ENCODE results near the gene COL19A1. TPM values are rescaled to one million over a fixed set of nuclear protein-coding genes. Genes with fewer than 3 reads are reported as not detected.

The COL19A1 gene
- total RNA-seq, 1 experiment from 2014 or later, result not detected

DNA sequence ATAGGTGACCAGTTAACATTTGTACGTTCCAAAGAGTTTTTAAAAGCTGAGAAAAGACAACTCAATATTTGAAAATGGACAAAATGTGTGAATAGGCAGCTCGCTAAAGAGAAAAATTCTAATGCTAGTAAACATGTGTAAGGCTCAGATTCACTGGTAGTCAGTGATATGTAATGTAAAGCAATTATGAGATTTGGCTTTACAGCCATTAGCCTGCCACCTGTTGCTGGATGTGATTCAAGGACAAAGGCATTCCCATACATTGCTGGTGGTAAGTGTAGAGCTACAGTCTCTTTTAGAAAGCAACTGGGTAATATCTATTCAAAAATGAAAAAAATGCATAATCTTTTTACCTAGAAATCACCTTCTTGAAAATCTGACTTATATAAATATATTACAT is 114.3 kb downstream of the COL19A1 start:
- no peak overlapping the region for H3K4me3 ChIP-seq (ENCODE audit: low read depth in 2 of 2, low read length in 2 of 2)
- H3K4me1 ChIP-seq (ENCODE audit: control insufficient read depth, insufficient read depth, low read length), result no peaks in the 10 kb centered on the region
- POLR2A ChIA-PET, result no interaction called here
- no peaks in the 10 kb centered on the region for H3K27me3 ChIP-seq (ENCODE audit: control insufficient read depth, insufficient read depth, low read length)
- TF ChIP-seq, protein P1, sequence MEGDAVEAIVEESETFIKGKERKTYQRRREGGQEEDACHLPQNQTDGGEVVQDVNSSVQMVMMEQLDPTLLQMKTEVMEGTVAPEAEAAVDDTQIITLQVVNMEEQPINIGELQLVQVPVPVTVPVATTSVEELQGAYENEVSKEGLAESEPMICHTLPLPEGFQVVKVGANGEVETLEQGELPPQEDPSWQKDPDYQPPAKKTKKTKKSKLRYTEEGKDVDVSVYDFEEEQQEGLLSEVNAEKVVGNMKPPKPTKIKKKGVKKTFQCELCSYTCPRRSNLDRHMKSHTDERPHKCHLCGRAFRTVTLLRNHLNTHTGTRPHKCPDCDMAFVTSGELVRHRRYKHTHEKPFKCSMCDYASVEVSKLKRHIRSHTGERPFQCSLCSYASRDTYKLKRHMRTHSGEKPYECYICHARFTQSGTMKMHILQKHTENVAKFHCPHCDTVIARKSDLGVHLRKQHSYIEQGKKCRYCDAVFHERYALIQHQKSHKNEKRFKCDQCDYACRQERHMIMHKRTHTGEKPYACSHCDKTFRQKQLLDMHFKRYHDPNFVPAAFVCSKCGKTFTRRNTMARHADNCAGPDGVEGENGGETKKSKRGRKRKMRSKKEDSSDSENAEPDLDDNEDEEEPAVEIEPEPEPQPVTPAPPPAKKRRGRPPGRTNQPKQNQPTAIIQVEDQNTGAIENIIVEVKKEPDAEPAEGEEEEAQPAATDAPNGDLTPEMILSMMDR (IDR thresholded peaks at IDR 0.05), result no peak
- TF ChIP-seq TCF7L2 (IDR thresholded peaks at IDR 0.05; ENCODE audit: low read depth, low read length) (no peak), POLR2AphosphoS5 (IDR thresholded peaks at IDR 0.05; ENCODE audit: low read depth, low read length) (no peak), SIN3A (IDR thresholded peaks at IDR 0.05; ENCODE audit: borderline replicate concordance, insufficient read depth, low read depth, low read length) (no peak)
- TF ChIP-seq, protein P2, sequence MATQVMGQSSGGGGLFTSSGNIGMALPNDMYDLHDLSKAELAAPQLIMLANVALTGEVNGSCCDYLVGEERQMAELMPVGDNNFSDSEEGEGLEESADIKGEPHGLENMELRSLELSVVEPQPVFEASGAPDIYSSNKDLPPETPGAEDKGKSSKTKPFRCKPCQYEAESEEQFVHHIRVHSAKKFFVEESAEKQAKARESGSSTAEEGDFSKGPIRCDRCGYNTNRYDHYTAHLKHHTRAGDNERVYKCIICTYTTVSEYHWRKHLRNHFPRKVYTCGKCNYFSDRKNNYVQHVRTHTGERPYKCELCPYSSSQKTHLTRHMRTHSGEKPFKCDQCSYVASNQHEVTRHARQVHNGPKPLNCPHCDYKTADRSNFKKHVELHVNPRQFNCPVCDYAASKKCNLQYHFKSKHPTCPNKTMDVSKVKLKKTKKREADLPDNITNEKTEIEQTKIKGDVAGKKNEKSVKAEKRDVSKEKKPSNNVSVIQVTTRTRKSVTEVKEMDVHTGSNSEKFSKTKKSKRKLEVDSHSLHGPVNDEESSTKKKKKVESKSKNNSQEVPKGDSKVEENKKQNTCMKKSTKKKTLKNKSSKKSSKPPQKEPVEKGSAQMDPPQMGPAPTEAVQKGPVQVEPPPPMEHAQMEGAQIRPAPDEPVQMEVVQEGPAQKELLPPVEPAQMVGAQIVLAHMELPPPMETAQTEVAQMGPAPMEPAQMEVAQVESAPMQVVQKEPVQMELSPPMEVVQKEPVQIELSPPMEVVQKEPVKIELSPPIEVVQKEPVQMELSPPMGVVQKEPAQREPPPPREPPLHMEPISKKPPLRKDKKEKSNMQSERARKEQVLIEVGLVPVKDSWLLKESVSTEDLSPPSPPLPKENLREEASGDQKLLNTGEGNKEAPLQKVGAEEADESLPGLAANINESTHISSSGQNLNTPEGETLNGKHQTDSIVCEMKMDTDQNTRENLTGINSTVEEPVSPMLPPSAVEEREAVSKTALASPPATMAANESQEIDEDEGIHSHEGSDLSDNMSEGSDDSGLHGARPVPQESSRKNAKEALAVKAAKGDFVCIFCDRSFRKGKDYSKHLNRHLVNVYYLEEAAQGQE (IDR thresholded peaks at IDR 0.05; ENCODE audit: insufficient read depth in 1 of 2, low read depth in 2 of 2, low read length in 1 of 2), result no peak
- H3K36me3 ChIP-seq (ENCODE audit: control insufficient read depth, insufficient read depth, low read length), result no peaks in the 10 kb centered on the region
- no peaks in the 10 kb centered on the region for H3K9me3 ChIP-seq (ENCODE audit: control insufficient read depth, insufficient read depth, low read depth, low read length)
- no TSS peak for BruUV-seq (replicated peaks)
- CTCF ChIA-PET, result no interaction called here
- no peak for DNase-seq (ENCODE audit: low read depth, low spot score)
- no peak for ATAC-seq
- intact Hi-C loops (cut with micrococcal nuclease; ENCODE audit: unreplicated experiment) (no loop called here), in situ Hi-C loops (cut with HindIII; ENCODE audit: low pct_unique_long_range_greater_than_20kb, low sequenced_read_pairs) (no loop called here)
- H3K27ac ChIP-seq (ENCODE audit: low read length), result no peak overlapping the region

DNA sequence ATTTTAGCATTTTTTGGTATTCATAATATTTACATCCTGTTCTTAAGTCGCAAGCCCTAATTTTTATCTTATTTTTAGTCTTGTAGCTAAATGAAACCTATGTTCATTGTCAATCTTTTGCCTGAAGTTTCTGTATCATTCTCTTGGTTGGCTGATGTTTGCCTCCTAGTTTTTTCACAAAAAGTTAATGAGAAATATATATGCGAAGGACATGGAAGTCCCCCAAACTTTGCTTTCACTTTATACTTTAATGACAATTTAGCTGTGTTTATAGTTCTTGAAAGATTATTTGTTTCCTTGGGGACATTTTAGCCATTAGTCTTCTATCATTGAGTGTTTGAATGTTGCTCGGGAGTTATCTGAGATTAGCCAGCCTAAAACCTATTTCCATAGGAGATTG is 118.2 kb downstream of the COL19A1 start:
- H3K4me3 ChIP-seq (ENCODE audit: low read depth in 2 of 2, low read length in 2 of 2), result no peak overlapping the region
- no peaks in the 10 kb centered on the region for H3K9me3 ChIP-seq (ENCODE audit: control insufficient read depth, insufficient read depth, low read depth, low read length)
- ChIA-PET CTCF (no interaction called here), POLR2A (no interaction called here)
- TF ChIP-seq, protein P1 (IDR thresholded peaks at IDR 0.05), result no peak
- TF ChIP-seq SIN3A (IDR thresholded peaks at IDR 0.05; ENCODE audit: borderline replicate concordance, insufficient read depth, low read depth, low read length) (no peak), TCF7L2 (IDR thresholded peaks at IDR 0.05; ENCODE audit: low read depth, low read length) (no peak), POLR2AphosphoS5 (IDR thresholded peaks at IDR 0.05; ENCODE audit: low read depth, low read length) (no peak)
- TF ChIP-seq, protein P2 (IDR thresholded peaks at IDR 0.05; ENCODE audit: insufficient read depth in 1 of 2, low read depth in 2 of 2, low read length in 1 of 2), result no peak
- BruUV-seq (replicated peaks), result no TSS peak
- H3K36me3 ChIP-seq (ENCODE audit: control insufficient read depth, insufficient read depth, low read length), result no peaks in the 10 kb centered on the region
- no peak overlapping the region for H3K27ac ChIP-seq (ENCODE audit: low read length)
- no peak for DNase-seq (ENCODE audit: low read depth, low spot score)
- no peak for ATAC-seq
- no peaks in the 10 kb centered on the region for H3K27me3 ChIP-seq (ENCODE audit: control insufficient read depth, insufficient read depth, low read length)
- intact Hi-C loops (cut with micrococcal nuclease; ENCODE audit: unreplicated experiment), result no loop called here
- no peaks in the 10 kb centered on the region for H3K4me1 ChIP-seq (ENCODE audit: control insufficient read depth, insufficient read depth, low read length)
- in situ Hi-C loops (cut with HindIII; ENCODE audit: low pct_unique_long_range_greater_than_20kb, low sequenced_read_pairs), result no loop called here
